ENCODE data around the gene KHK. TPM values are rescaled to one million over a fixed set of nuclear protein-coding genes. Genes with fewer than 3 reads are reported as not detected.

KHK gene
- total RNA-seq, 1 experiment from 2014 or later, result 1.5 TPM

DNA sequence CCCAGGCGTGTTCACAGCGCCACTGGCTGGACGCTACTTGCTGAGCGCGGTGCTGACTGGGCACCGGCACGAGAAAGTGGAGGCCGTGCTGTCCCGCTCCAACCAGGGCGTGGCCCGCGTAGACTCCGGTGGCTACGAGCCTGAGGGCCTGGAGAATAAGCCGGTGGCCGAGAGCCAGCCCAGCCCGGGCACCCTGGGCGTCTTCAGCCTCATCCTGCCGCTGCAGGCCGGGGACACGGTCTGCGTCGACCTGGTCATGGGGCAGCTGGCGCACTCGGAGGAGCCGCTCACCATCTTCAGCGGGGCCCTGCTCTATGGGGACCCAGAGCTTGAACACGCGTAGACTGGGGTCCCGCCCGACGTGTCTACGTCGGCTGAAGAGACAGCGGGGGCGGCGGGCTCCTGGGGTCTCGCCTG lies 891 bp upstream of the KHK start:
- intact Hi-C loops (cut with micrococcal nuclease; ENCODE audit: unreplicated experiment), result loop anchor here (10.0 kb wide), 1 partner anchor 121 kb away; no protein-coding TSS in a partner anchor
- TF ChIP-seq, protein P1, sequence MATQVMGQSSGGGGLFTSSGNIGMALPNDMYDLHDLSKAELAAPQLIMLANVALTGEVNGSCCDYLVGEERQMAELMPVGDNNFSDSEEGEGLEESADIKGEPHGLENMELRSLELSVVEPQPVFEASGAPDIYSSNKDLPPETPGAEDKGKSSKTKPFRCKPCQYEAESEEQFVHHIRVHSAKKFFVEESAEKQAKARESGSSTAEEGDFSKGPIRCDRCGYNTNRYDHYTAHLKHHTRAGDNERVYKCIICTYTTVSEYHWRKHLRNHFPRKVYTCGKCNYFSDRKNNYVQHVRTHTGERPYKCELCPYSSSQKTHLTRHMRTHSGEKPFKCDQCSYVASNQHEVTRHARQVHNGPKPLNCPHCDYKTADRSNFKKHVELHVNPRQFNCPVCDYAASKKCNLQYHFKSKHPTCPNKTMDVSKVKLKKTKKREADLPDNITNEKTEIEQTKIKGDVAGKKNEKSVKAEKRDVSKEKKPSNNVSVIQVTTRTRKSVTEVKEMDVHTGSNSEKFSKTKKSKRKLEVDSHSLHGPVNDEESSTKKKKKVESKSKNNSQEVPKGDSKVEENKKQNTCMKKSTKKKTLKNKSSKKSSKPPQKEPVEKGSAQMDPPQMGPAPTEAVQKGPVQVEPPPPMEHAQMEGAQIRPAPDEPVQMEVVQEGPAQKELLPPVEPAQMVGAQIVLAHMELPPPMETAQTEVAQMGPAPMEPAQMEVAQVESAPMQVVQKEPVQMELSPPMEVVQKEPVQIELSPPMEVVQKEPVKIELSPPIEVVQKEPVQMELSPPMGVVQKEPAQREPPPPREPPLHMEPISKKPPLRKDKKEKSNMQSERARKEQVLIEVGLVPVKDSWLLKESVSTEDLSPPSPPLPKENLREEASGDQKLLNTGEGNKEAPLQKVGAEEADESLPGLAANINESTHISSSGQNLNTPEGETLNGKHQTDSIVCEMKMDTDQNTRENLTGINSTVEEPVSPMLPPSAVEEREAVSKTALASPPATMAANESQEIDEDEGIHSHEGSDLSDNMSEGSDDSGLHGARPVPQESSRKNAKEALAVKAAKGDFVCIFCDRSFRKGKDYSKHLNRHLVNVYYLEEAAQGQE (IDR thresholded peaks at IDR 0.05; ENCODE audit: insufficient read depth in 1 of 2, low read depth in 2 of 2, low read length in 1 of 2), result no peak
- TF ChIP-seq POLR2AphosphoS5 (IDR thresholded peaks at IDR 0.05; ENCODE audit: low read depth, low read length), result no peak
- no peak for TF ChIP-seq SIN3A (IDR thresholded peaks at IDR 0.05; ENCODE audit: borderline replicate concordance, insufficient read depth, low read depth, low read length)
- no peak for TF ChIP-seq TCF7L2 (IDR thresholded peaks at IDR 0.05; ENCODE audit: low read depth, low read length)
- TF ChIP-seq, protein P2, sequence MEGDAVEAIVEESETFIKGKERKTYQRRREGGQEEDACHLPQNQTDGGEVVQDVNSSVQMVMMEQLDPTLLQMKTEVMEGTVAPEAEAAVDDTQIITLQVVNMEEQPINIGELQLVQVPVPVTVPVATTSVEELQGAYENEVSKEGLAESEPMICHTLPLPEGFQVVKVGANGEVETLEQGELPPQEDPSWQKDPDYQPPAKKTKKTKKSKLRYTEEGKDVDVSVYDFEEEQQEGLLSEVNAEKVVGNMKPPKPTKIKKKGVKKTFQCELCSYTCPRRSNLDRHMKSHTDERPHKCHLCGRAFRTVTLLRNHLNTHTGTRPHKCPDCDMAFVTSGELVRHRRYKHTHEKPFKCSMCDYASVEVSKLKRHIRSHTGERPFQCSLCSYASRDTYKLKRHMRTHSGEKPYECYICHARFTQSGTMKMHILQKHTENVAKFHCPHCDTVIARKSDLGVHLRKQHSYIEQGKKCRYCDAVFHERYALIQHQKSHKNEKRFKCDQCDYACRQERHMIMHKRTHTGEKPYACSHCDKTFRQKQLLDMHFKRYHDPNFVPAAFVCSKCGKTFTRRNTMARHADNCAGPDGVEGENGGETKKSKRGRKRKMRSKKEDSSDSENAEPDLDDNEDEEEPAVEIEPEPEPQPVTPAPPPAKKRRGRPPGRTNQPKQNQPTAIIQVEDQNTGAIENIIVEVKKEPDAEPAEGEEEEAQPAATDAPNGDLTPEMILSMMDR (IDR thresholded peaks at IDR 0.05), result no peak; the same call in 1 of the 2 replicates
- no peaks in the 10 kb centered on the region for H3K36me3 ChIP-seq (ENCODE audit: control insufficient read depth, insufficient read depth, low read length)
- CTCF ChIA-PET, result interaction anchor here (2.0 kb wide), 1 partner anchor 124 kb away, joined by 5 read pairs; no protein-coding TSS in a partner anchor
- H3K27ac ChIP-seq (ENCODE audit: low read length), result peak overlapping the region; percentile 70
- ATAC-seq, result peak; percentile 76
- no peaks in the 10 kb centered on the region for H3K27me3 ChIP-seq (ENCODE audit: control insufficient read depth, insufficient read depth, low read length)
- DNase-seq (ENCODE audit: low read depth, low spot score), result peak; percentile 42
- in situ Hi-C loops (cut with HindIII; ENCODE audit: low pct_unique_long_range_greater_than_20kb, low sequenced_read_pairs), result no loop called here
- H3K4me3 ChIP-seq (ENCODE audit: low read depth in 2 of 2, low read length in 2 of 2), result peak overlapping the region; percentile 61 to 62
- no TSS peak for BruUV-seq (replicated peaks)
- H3K4me1 ChIP-seq (ENCODE audit: control insufficient read depth, insufficient read depth, low read length), result peaks cover 7% of the 10 kb centered on the region
- H3K9me3 ChIP-seq (ENCODE audit: control insufficient read depth, insufficient read depth, low read depth, low read length), result no peaks in the 10 kb centered on the region
- POLR2A ChIA-PET, result no interaction called here

- ATAC-seq, result peak; percentile 90
- Histone ChIP-seq H3K27me3 (ENCODE audit: control insufficient read depth, insufficient read depth, low read length) (no peaks in the 10 kb centered on the region), H3K36me3 (ENCODE audit: control insufficient read depth, insufficient read depth, low read length) (no peaks in the 10 kb centered on the region), H3K27ac (ENCODE audit: low read length) (peak overlapping the region; percentile 70), H3K9me3 (ENCODE audit: control insufficient read depth, insufficient read depth, low read depth, low read length) (no peaks in the 10 kb centered on the region), H3K4me1 (ENCODE audit: control insufficient read depth, insufficient read depth, low read length) (peaks cover 7% of the 10 kb centered on the region), H3K4me3 (ENCODE audit: low read depth in 2 of 2, low read length in 2 of 2) (peak overlapping the region; percentile 61 to 62)
- intact Hi-C loops (cut with micrococcal nuclease; ENCODE audit: unreplicated experiment), result loop anchor here (10.0 kb wide), 1 partner anchor 121 kb away; no protein-coding TSS in a partner anchor
- BruUV-seq (replicated peaks), result no TSS peak
- in situ Hi-C loops (cut with HindIII; ENCODE audit: low pct_unique_long_range_greater_than_20kb, low sequenced_read_pairs), result no loop called here
- peak; percentile 59 for DNase-seq (ENCODE audit: low read depth, low spot score)
- CTCF ChIA-PET, result interaction anchor here (2.0 kb wide), 1 partner anchor 124 kb away, joined by 5 read pairs; no protein-coding TSS in a partner anchor
- POLR2A ChIA-PET, result no interaction called here
- TF ChIP-seq, protein P1 (IDR thresholded peaks at IDR 0.05; ENCODE audit: insufficient read depth in 1 of 2, low read depth in 2 of 2, low read length in 1 of 2), result 0 out of 4 replicates have a peak, but pooled peaks of 1 of the 2 experiments have one; percentile 21
- TF ChIP-seq SIN3A (IDR thresholded peaks at IDR 0.05; ENCODE audit: borderline replicate concordance, insufficient read depth, low read depth, low read length) (no peak), POLR2AphosphoS5 (IDR thresholded peaks at IDR 0.05; ENCODE audit: low read depth, low read length) (no peak; the same call in 1 of the 2 replicates)
- TF ChIP-seq, protein P2 (IDR thresholded peaks at IDR 0.05), result peak; percentile 97
Observed at GRCh38 chr2:27086090-27086723, 365 bp upstream of the KHK start.

All from Panc1 (cell line).